Ovary (tissue), 9 donors: ENCODE data around the gene PDXDC1. TPM values are rescaled to one million over a fixed set of nuclear protein-coding genes. Genes with fewer than 3 reads are reported as not detected.
"Not testable (repeated sequence)": the region's sequence is repeated elsewhere in the genome, so short reads cannot be mapped to it uniquely, and the experiment has no call there.

Experiments used
- DNase-seq, 5 donors: peaks; one replicate each; pipeline ENCODE4 v3.0.0-alpha.2; 2019 to 2020
- H3K27ac ChIP-seq, 2 donors: fragments of 200-600 bp; one replicate each; pipeline versions ENCODE4 v1.5.1 to v1.8.0; 2019 to 2022
- H3K27me3 ChIP-seq: fragments of 200-600 bp; one replicate; pipeline ENCODE4 v1.8.0; 2022
- H3K36me3 ChIP-seq: fragments of 200-600 bp; sonication (generic); one replicate; pipeline ENCODE4 v1.5.1; 2019
- H3K4me1 ChIP-seq: one replicate; pipeline ENCODE4 v1.8.1; 2013; ENCODE audit warnings: mild to moderate bottlenecking, moderate library complexity; ENCODE audit not compliant: insufficient read depth
- H3K4me3 ChIP-seq: fragments of 200-600 bp; sonication (generic); one replicate; pipeline ENCODE4 v1.5.1; 2017
- H3K9me3 ChIP-seq, 2 donors: fragments of 200-600 bp in 1 of 2; sonication (generic) in 1 of 2; one replicate each; pipeline versions ENCODE4 v1.5.1 to v1.8.1; 2013 to 2019; ENCODE audit warnings: mild to moderate bottlenecking in 1 of 2, moderate library complexity in 1 of 2
- EP300 ChIP-seq: sonication (generic); formaldehyde crosslinking; IDR thresholded peaks from one replicate; pipeline ENCODE4 v1.6.1; 2017; ENCODE audit warnings: antibody characterized with exemption
- POLR2A ChIP-seq: fragments of 450-650 bp; IDR thresholded peaks from one replicate; pipeline ENCODE4 v1.6.1; 2017; ENCODE audit warnings: antibody characterized with exemption, mild to moderate bottlenecking, moderate library complexity
- WGBS, 3 donors: extraction: QIAGEN DNeasy Blood & Tissue Kit in 1 of 3; methylation state at CpG; one replicate each; pipeline versions ENCODE4 v1.1.5 to v1.1.7; 2013 to 2017; 5-methylcytosine and 5-hydroxymethylcytosine counted together
- intact Hi-C, 4 donors: fragments of 100-400 bp; cut with DNase I; formaldehyde crosslinking; loops; one replicate each; pipeline versions ENCODE4 v1.11.0 to v1.15.1; 2022 to 2023
- polyA plus RNA-seq, 2 donors: library from polyadenylated mRNA; stranded (reverse); fragments of 200-250 nt in 1 of 2; fragments of 350-450 nt in 1 of 2; fragmentation: Illumina TruSeq in 1 of 2; extraction: RNeasy Lipid Tissue Mini Kit (QIAGEN cat#74804) in 1 of 2; gene quantifications; one replicate each; pipeline ENCODE4 v1.2.3, GENCODE V29; 2013 to 2014
- total RNA-seq, 7 donors: library from RNA; depleted of rRNA in 2 of 7; stranded (reverse); fragments of >200 nt in 2 of 7; fragmentation: NEBNext Ultra II Directional in 3 of 7; extraction: Animal tissue kit (Norgen Biotek cat#: 25700) in 3 of 7; gene quantifications; one replicate each; pipeline versions ENCODE4 v1.1.0 to v1.2.4, GENCODE V29; 2016 to 2023
- TF ChIP-seq, protein P1 (sequence below), 3 donors: fragments of 450-650 bp in 2 of 3; fragments of 200-600 bp in 1 of 3; IDR thresholded peaks; one replicate each; pipeline versions ENCODE4 v1.5.1 to v1.8.0; 2016 to 2022; ENCODE audit warnings: antibody characterized with exemption in 3 of 3, mild to moderate bottlenecking in 1 of 3
- donor health status: DM: no; HTN: no; CAD: no; lungs with moderate emphysema.
- donor health status: DM: no; HTN: no; CAD: no.
- donor health status: Bipolar disorder and iron deficiency.
- donor health status: DM: yes; HTN: yes; CAD: no.
- donor health status: DM: no; HTN: no; CAD: no.
- donor health status: DM: yes; HTN: yes; CAD: no.

PDXDC1 gene
- total and polyA plus RNA-seq, 9 donors = 36.9 to 69.3 (median 59.3) TPM

DNA sequence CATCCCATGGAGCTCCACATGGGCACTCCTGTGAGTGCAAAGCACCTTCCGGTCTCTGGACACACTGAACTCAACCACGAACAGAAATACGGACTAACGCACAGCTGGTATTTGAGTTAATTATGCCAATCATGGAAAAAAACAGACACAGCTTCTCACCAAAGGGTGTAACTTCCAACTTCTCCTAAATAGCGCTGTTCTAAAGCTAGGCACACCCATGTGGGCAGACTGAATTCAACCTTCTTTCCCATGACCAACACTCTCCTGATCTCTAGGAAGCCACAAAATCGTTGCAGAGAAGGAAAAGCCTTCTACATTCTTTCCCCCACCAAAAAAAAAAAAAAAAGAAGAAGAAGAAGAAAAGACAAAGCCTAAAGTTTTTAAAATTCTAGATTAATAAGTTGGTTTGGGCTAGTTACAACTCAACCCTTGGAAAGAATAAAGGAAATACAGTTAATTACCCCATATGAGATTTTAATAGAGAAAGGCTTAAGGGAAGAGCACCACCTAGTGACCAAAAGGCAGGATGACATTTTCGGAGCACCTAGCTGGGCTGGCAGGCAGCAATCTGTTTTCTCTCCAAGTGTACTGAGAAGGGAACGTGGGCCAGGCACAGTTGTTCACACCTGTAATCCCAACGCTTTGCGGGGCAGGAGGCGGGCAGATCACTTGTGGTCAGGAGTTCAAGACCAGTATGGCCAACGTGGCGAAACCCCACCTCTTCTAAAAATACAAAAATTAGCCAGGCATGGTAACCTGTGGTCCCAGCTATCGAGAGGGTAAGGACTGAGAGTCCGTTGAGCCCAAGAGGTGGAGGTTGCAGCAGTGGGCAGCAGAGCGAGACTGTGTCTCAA lies 97.3 kb downstream of the PDXDC1 start:
- intact Hi-C loops, DNase-seq, H3K4me1 ChIP-seq, H3K36me3 ChIP-seq, H3K4me3 ChIP-seq, H3K27me3 ChIP-seq, H3K9me3 ChIP-seq: not testable (repeated sequence)
- TF ChIP-seq, protein P1, sequence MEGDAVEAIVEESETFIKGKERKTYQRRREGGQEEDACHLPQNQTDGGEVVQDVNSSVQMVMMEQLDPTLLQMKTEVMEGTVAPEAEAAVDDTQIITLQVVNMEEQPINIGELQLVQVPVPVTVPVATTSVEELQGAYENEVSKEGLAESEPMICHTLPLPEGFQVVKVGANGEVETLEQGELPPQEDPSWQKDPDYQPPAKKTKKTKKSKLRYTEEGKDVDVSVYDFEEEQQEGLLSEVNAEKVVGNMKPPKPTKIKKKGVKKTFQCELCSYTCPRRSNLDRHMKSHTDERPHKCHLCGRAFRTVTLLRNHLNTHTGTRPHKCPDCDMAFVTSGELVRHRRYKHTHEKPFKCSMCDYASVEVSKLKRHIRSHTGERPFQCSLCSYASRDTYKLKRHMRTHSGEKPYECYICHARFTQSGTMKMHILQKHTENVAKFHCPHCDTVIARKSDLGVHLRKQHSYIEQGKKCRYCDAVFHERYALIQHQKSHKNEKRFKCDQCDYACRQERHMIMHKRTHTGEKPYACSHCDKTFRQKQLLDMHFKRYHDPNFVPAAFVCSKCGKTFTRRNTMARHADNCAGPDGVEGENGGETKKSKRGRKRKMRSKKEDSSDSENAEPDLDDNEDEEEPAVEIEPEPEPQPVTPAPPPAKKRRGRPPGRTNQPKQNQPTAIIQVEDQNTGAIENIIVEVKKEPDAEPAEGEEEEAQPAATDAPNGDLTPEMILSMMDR (IDR thresholded peaks at IDR 0.05) = peak in 1 of 3 donors; percentile 11
- WGBS, 3 donors = 36 to 43% (median 37%) methylated on average over 15 to 16 of the region's 16 CpGs
- H3K27ac ChIP-seq = peak overlapping the region in 1 of 2 donors; percentile 58

DNA sequence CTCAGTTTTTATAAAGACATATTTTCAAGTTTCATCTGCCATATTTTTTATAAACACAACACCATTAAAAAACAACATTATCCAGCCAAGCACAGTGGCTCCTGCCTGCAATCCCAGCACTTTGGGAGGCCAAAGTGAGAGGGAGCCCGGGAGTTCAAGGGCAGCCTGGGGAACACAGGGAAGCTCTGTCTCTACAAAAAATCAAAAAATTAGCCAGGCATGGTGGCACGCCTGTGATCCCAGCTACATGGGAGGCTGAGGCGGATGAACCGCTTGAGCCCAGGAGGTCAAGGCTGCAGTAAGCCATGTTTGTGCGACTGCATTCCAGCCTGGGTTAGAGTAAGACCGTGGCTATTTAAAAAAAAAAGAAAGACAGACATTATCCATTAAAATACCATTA lies 98.3 kb downstream of the PDXDC1 start:
- WGBS, 3 donors = 10 to 27% (median 10%) methylated on average over 6 of the region's 6 CpGs
- TF ChIP-seq, protein P1 (IDR thresholded peaks at IDR 0.05) = no peak
- TF ChIP-seq POLR2A (no peak), EP300 (no peak)
- Histone ChIP-seq H3K27ac (peak overlapping the region in 1 of 2 donors; percentile 58), H3K9me3 (no peaks in the 10 kb centered on the region), H3K4me1 (no peaks in the 10 kb centered on the region), H3K4me3 (no peak overlapping the region), H3K36me3 (no peaks in the 10 kb centered on the region), H3K27me3 (no peaks in the 10 kb centered on the region)
- peak in 3 of 5 donors; percentile 31 to 59 (median 38) for DNase-seq
- intact Hi-C loops = no loop called here

DNA sequence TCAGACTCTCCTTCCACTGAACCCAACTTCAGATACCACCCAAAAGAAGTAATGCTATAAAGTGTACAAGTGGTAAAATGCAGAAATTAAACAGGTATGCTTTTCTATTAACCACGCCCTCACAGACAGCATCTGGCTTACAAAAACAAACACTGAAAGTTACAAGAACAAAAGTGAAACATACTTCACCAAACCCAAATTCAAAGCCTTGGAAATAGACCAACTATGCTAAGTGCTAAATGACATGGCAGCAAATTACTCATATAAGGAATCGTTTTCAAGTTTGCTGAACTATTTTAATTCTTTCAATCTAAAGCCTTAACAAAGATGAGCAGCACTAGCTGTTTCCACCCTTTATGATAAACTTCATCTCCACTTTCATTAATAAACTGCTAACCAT lies 101.3 kb downstream of the PDXDC1 start:
- H3K9me3 ChIP-seq, DNase-seq, H3K27me3 ChIP-seq, H3K4me1 ChIP-seq, H3K27ac ChIP-seq, H3K36me3 ChIP-seq, H3K4me3 ChIP-seq, intact Hi-C loops: not testable (repeated sequence)
- WGBS, 3 donors = 38 to 58% (median 44%) methylated on average over 2 of the region's 2 CpGs

DNA sequence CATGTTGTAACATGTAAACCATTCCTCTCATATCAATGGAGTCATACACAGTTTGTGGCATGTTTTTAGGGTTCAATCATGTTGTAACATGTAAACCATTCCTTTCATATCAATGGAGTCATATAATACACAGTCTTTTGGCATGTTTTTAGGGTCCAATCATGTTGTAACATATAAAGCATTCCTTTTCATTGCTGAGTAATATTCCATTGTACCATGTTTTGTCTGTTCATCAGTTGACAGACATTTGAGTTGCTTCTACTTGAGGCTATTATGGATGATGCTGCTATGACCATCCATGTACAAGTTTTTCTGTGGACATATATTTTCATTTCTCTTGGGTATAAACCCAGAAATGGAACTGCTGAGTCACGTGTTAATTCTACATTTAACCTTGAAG lies 106.1 kb downstream of the PDXDC1 start:
- 97 to 100% (median 100%) methylated on average over 1 of the region's 1 CpG for WGBS, 3 donors
- not testable (repeated sequence) for H3K4me3 ChIP-seq, H3K27me3 ChIP-seq

DNA sequence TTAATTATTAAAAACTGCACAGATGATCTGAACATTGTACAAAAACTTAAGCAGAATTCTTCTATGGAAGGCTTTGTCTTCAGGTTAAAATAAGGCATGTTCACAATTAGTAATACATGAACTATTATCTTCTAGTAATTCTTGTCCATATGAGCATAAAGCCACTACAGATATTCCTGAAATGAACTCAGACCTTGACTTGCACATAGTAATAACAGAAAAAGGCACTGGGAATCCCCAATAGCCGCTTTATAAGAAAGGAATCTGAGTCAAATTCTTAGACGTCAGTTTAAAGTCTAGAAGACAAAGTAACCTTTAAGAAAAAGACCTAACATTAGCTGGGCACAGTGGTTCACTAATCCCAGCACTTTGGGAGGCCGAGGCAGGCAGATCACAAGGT lies 108.0 kb downstream of the PDXDC1 start:
- H3K36me3 ChIP-seq, intact Hi-C loops, H3K27ac ChIP-seq: not testable (repeated sequence)

More for the DNA sequence above, 106.1 kb downstream of the PDXDC1 start:
- H3K9me3 ChIP-seq, H3K36me3 ChIP-seq, intact Hi-C loops, DNase-seq, H3K27ac ChIP-seq, H3K4me1 ChIP-seq: not testable (repeated sequence)

DNA sequence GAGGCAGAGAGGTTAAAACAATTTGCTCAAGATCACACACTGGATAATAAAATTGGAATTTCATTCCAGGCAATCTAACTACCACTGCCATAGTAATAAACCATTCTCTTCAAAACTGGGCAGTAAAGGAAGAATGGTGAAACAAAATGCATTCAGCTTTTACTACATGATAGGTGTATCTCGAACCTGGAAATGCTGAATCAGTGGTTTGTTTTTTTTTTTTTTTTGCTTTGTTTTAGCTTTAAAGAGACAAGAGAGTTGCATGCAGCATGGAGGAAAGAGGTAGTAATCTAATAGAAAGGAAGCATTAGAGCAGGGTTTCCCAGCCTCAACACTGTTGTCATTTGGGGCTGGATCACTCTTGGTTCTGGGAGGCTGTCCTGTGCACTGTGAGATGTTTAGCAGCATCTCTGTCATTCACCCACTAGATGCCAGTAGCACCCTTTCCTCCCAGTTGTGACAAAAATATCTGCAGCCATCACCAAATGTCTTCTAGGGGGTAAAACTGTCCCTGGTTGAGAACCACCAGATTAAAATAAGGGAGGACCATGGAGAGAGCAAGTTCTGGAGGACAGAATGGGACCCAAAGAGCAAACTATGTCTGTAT lies 115.9 kb downstream of the PDXDC1 start:
- H3K4me3 ChIP-seq, intact Hi-C loops, H3K4me1 ChIP-seq, H3K27ac ChIP-seq, H3K9me3 ChIP-seq, DNase-seq, H3K27me3 ChIP-seq, H3K36me3 ChIP-seq: not testable (repeated sequence)
- 45 to 64% (median 47%) methylated on average over 1 of the region's 1 CpG for WGBS, 3 donors

More for the DNA sequence above, 108.0 kb downstream of the PDXDC1 start:
- H3K9me3 ChIP-seq, H3K27me3 ChIP-seq, H3K4me3 ChIP-seq, H3K4me1 ChIP-seq, DNase-seq: not testable (repeated sequence)
- WGBS, 3 donors = 81 to 86% (median 85%) methylated on average over 3 of the region's 3 CpGs

DNA sequence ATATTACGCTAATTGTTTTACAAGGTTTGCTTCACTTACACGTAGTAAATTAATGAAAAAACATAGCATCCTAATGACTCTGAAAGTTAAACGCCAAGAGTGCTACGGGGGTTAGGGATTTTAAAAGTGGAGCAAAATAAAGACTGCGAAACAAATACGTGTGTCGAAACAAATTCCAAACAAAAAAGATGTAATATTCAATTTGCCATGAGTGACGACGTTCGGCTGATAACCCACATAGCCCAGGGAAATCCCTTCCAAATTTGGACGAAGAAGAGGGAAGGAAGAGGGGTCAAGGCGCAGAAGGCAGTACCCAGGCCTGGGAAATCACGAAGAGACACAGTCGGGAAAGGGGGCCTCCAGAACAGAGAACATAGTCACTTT lies 118.7 kb downstream of the PDXDC1 start:
- H3K36me3 ChIP-seq, DNase-seq, H3K9me3 ChIP-seq, H3K4me1 ChIP-seq, H3K27me3 ChIP-seq, intact Hi-C loops: not testable (repeated sequence)
- Histone ChIP-seq H3K4me3 (peak overlapping the region; percentile 70), H3K27ac (peak overlapping the region in 1 of 2 donors; percentile 45)
- WGBS, 3 donors = 5 to 8% (median 7%) methylated on average over 12 to 14 of the region's 14 CpGs
